ENCODE measurements around the gene KCTD12.

GRCh38 chr13:76852986-76853385 is 33.2 kb downstream of the KCTD12 start:
- TF ChIP-seq CTCF (IDR thresholded peaks at IDR 0.05; ENCODE audit: low read length) (no peak), EZH2 (IDR thresholded peaks at IDR 0.05; ENCODE audit: borderline replicate concordance, low read length) (no peak)

Data from OCI-LY1 (cell line).